Suprapubic skin (tissue), 4 donors: ENCODE data around the gene P2RX7. TPM values are rescaled to one million over a fixed set of nuclear protein-coding genes. Genes with fewer than 3 reads are reported as not detected.

Experiments
- DNase-seq, 2 donors: peaks; one replicate each; pipeline ENCODE4 v3.0.0-alpha.2; 2019; ENCODE audit warnings: low spot score in 2 of 2
- H3K27ac ChIP-seq: fragments of 200-600 bp; sonication (generic); one replicate; pipeline ENCODE4 v1.5.1; 2019
- H3K27me3 ChIP-seq: fragments of 200-600 bp; sonication (generic); one replicate; pipeline ENCODE4 v1.5.1; 2019
- H3K36me3 ChIP-seq: fragments of 200-600 bp; sonication (generic); one replicate; pipeline ENCODE4 v1.5.1; 2019
- H3K4me1 ChIP-seq: fragments of 200-600 bp; sonication (generic); one replicate; pipeline ENCODE4 v1.5.1; 2019
- H3K4me3 ChIP-seq: fragments of 200-600 bp; sonication (generic); one replicate; pipeline ENCODE4 v1.5.1; 2019; ENCODE audit warnings: mild to moderate bottlenecking
- H3K9me3 ChIP-seq: fragments of 200-600 bp; sonication (generic); one replicate; pipeline ENCODE4 v1.5.1; 2019
- EP300 ChIP-seq: sonication (generic); formaldehyde crosslinking; IDR thresholded peaks from one replicate; pipeline ENCODE4 v1.6.1; 2017; ENCODE audit warnings: antibody characterized with exemption
- POLR2A ChIP-seq, 2 donors: fragments of 450-650 bp; IDR thresholded peaks; one replicate each; pipeline ENCODE4 v1.6.1; 2017; ENCODE audit warnings: antibody characterized with exemption in 2 of 2, mild to moderate bottlenecking in 2 of 2, moderate library complexity in 2 of 2
- POLR2AphosphoS5 ChIP-seq, 3 donors: sonication (generic); formaldehyde crosslinking; IDR thresholded peaks; one replicate each; pipeline ENCODE4 v1.6.1; 2017; ENCODE audit warnings: antibody characterized with exemption in 3 of 3
- WGBS: methylation state at CpG from one replicate; pipeline ENCODE4 v1.1.5; 2018; 5-methylcytosine and 5-hydroxymethylcytosine counted together
- total RNA-seq, 4 donors: library from RNA; depleted of rRNA; stranded (reverse); fragments of >200 nt; gene quantifications; one replicate each; pipeline ENCODE4 v1.1.0, GENCODE V29; 2016
- TF ChIP-seq, protein P1 (sequence below), 2 donors: fragments of 200-600 bp in 1 of 2; fragments of 450-650 bp in 1 of 2; sonication (generic) in 1 of 2; IDR thresholded peaks; one replicate each; pipeline ENCODE4 v1.5.1; 2016 to 2019; ENCODE audit warnings: antibody characterized with exemption in 2 of 2, mild to moderate bottlenecking in 1 of 2, moderate library complexity in 1 of 2

Gene P2RX7
- total RNA-seq, 4 donors from 2014 or later, result 14.0 to 65.7 (median 19.2) TPM

GRCh38 chr12:121115530-121115929, 17.1 kb upstream of the P2RX7 start:
- H3K36me3 ChIP-seq, result no peaks in the 10 kb centered on the region
- H3K27me3 ChIP-seq, result no peaks in the 10 kb centered on the region
- peaks cover 4% of the 10 kb centered on the region for H3K4me1 ChIP-seq
- TF ChIP-seq EP300 (no peak), POLR2AphosphoS5 (IDR thresholded peaks at IDR 0.05) (no peak), POLR2A (IDR thresholded peaks at IDR 0.05) (no peak)
- TF ChIP-seq, protein P1, sequence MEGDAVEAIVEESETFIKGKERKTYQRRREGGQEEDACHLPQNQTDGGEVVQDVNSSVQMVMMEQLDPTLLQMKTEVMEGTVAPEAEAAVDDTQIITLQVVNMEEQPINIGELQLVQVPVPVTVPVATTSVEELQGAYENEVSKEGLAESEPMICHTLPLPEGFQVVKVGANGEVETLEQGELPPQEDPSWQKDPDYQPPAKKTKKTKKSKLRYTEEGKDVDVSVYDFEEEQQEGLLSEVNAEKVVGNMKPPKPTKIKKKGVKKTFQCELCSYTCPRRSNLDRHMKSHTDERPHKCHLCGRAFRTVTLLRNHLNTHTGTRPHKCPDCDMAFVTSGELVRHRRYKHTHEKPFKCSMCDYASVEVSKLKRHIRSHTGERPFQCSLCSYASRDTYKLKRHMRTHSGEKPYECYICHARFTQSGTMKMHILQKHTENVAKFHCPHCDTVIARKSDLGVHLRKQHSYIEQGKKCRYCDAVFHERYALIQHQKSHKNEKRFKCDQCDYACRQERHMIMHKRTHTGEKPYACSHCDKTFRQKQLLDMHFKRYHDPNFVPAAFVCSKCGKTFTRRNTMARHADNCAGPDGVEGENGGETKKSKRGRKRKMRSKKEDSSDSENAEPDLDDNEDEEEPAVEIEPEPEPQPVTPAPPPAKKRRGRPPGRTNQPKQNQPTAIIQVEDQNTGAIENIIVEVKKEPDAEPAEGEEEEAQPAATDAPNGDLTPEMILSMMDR (IDR thresholded peaks at IDR 0.05), result no peak
- no peak for DNase-seq
- H3K27ac ChIP-seq, result no peak overlapping the region
- 82% methylated on average over 4 of the region's 4 CpGs for WGBS
- H3K4me3 ChIP-seq, result no peak overlapping the region
- H3K9me3 ChIP-seq, result no peaks in the 10 kb centered on the region

GRCh38 chr12:121116318-121117225, 16.1 kb upstream of the P2RX7 start:
- no peak for DNase-seq

DNA sequence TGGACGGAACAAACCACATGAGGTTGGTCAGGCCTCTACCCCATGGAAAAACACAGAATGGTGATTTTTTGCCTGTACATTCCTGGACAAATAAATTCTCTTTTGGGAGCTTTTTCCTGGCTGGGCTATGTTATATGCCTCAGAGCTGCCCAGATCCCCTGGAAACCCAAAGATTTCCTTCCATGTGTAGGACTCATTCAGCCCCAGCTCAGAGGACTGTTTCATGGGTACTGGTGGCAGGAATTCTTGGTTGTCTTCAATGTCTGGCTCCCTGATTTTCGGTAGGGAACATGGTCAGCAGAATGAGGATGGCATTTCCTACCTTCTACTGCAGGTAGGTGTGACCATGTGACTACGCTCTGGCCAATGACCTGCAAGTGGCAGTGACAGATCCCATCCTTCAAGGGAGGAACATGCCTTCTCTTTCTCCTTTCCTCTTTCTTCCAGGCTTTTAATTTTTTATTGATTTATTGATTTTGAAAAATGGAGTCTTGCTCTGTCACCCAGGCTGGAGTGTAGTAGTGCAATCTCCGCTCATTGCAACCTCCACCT, 15.4 kb upstream of the P2RX7 start:
- DNase-seq, result no peak
- H3K4me1 ChIP-seq, result peaks cover 4% of the 10 kb centered on the region
- no peak for TF ChIP-seq EP300
- no peak for TF ChIP-seq POLR2A (IDR thresholded peaks at IDR 0.05)
- TF ChIP-seq, protein P1 (IDR thresholded peaks at IDR 0.05), result no peak
- TF ChIP-seq POLR2AphosphoS5 (IDR thresholded peaks at IDR 0.05), result no peak
- no peaks in the 10 kb centered on the region for H3K9me3 ChIP-seq
- no peaks in the 10 kb centered on the region for H3K36me3 ChIP-seq
- H3K27me3 ChIP-seq, result no peaks in the 10 kb centered on the region
- 93% methylated on average over 4 of the region's 4 CpGs for WGBS
- no peak overlapping the region for H3K4me3 ChIP-seq
- no peak overlapping the region for H3K27ac ChIP-seq

More at GRCh38 chr12:121116318-121117225, 16.1 kb upstream of the P2RX7 start:
- Histone ChIP-seq H3K4me3 (no peak overlapping the region), H3K4me1 (peaks cover 4% of the 10 kb centered on the region), H3K27me3 (no peaks in the 10 kb centered on the region), H3K36me3 (no peaks in the 10 kb centered on the region), H3K27ac (no peak overlapping the region), H3K9me3 (no peaks in the 10 kb centered on the region)
- no peak for TF ChIP-seq EP300
- TF ChIP-seq, protein P1 (IDR thresholded peaks at IDR 0.05), result no peak
- TF ChIP-seq POLR2AphosphoS5 (IDR thresholded peaks at IDR 0.05), result no peak
- TF ChIP-seq POLR2A (IDR thresholded peaks at IDR 0.05), result no peak
- WGBS, result 77% methylated on average over 4 of the region's 4 CpGs

- no peaks in the 10 kb centered on the region for H3K9me3 ChIP-seq
- no peaks in the 10 kb centered on the region for H3K36me3 ChIP-seq
- WGBS, result 43% methylated on average over 6 of the region's 6 CpGs
- H3K27me3 ChIP-seq, result no peaks in the 10 kb centered on the region
- peaks cover 11% of the 10 kb centered on the region for H3K4me1 ChIP-seq
- DNase-seq, result no peak
- no peak overlapping the region for H3K4me3 ChIP-seq
- H3K27ac ChIP-seq, result no peak overlapping the region
- TF ChIP-seq, protein P1 (IDR thresholded peaks at IDR 0.05), result no peak
- no peak for TF ChIP-seq EP300
- TF ChIP-seq POLR2AphosphoS5 (IDR thresholded peaks at IDR 0.05), result no peak
- no peak for TF ChIP-seq POLR2A (IDR thresholded peaks at IDR 0.05)
These were observed 12.4 kb upstream of the P2RX7 start for GRCh38 chr12:121120323-121120722.
